Esophagus squamous epithelium (tissue), 5 donors: ENCODE measurements around the gene PPT2. TPM values are rescaled to one million over a fixed set of nuclear protein-coding genes. Genes with fewer than 3 reads are reported as not detected.
"Not testable (repeated sequence)": the region's sequence is repeated elsewhere in the genome, so short reads cannot be mapped to it uniquely, and the experiment has no call there.

Source experiments
- DNase-seq: peaks from one replicate; lab custom pipeline; 2025; lab: John Stamatoyannopoulos, UW
- H3K27ac ChIP-seq, 4 donors: fragments of 200-600 bp; sonication (generic); one replicate each; pipeline ENCODE4 v1.5.1; 2016 to 2019; ENCODE audit warnings: mild to moderate bottlenecking in 1 of 4
- H3K27me3 ChIP-seq, 4 donors: fragments of 200-600 bp; sonication (generic); 1 replicate in 3 of 4; 2 replicates in 1 of 4; pipeline versions ENCODE4 v1.5.1 to v1.6.0; 2017 to 2021; ENCODE audit warnings: antibody characterized with exemption in 1 of 4
- H3K36me3 ChIP-seq, 3 donors: fragments of 200-600 bp; sonication (generic); one replicate each; pipeline ENCODE4 v1.5.1; 2016 to 2019
- H3K4me1 ChIP-seq, 3 donors: fragments of 200-600 bp; sonication (generic); one replicate each; pipeline ENCODE4 v1.5.1; 2017 to 2019
- H3K4me3 ChIP-seq, 4 donors: fragments of 200-600 bp; sonication (generic); 1 replicate in 3 of 4; 2 replicates in 1 of 4; pipeline ENCODE4 v1.5.1; 2016 to 2019; ENCODE audit warnings: mild to moderate bottlenecking in 2 of 4, moderate library complexity in 1 of 4
- H3K9me3 ChIP-seq, 3 donors: fragments of 200-600 bp; sonication (generic); one replicate each; pipeline ENCODE4 v1.5.1; 2016 to 2019
- POLR2A ChIP-seq, 4 donors: fragments of 450-650 bp; IDR thresholded peaks; one replicate each; pipeline ENCODE4 v1.6.1; 2017; ENCODE audit warnings: antibody characterized with exemption in 4 of 4, mild to moderate bottlenecking in 4 of 4, moderate library complexity in 3 of 4
- WGBS, 2 donors: methylation state at CpG; one replicate each; pipeline ENCODE4 v1.1.5; 2018; 5-methylcytosine and 5-hydroxymethylcytosine counted together
- intact Hi-C: fragments of 100-400 bp; cut with DNase I; formaldehyde crosslinking; loops from one replicate; pipeline ENCODE4 v1.15.0; 2022
- total RNA-seq, 4 donors: library from RNA; depleted of rRNA; stranded (reverse); fragments of >200 nt; gene quantifications; one replicate each; pipeline ENCODE4 v1.1.0, GENCODE V29; 2016
- TF ChIP-seq, protein P1 (sequence below), 6 experiments: fragments of 450-650 bp in 4 of 6; fragments of 200-600 bp in 2 of 6; sonication (generic) in 2 of 6; IDR thresholded peaks; one replicate each; pipeline ENCODE4 v1.5.1; 2016 to 2019; ENCODE audit warnings: antibody characterized with exemption in 6 of 6, mild to moderate bottlenecking in 4 of 6, moderate library complexity in 4 of 6
- donor health status: DM: yes; HTN: yes; CAD: no.

PPT2 gene
- total RNA-seq, 4 donors from 2014 or later, result 17.3 to 133 (median 23.7) TPM

- TF ChIP-seq POLR2A (IDR thresholded peaks at IDR 0.05), result no peak
- TF ChIP-seq, protein P1, sequence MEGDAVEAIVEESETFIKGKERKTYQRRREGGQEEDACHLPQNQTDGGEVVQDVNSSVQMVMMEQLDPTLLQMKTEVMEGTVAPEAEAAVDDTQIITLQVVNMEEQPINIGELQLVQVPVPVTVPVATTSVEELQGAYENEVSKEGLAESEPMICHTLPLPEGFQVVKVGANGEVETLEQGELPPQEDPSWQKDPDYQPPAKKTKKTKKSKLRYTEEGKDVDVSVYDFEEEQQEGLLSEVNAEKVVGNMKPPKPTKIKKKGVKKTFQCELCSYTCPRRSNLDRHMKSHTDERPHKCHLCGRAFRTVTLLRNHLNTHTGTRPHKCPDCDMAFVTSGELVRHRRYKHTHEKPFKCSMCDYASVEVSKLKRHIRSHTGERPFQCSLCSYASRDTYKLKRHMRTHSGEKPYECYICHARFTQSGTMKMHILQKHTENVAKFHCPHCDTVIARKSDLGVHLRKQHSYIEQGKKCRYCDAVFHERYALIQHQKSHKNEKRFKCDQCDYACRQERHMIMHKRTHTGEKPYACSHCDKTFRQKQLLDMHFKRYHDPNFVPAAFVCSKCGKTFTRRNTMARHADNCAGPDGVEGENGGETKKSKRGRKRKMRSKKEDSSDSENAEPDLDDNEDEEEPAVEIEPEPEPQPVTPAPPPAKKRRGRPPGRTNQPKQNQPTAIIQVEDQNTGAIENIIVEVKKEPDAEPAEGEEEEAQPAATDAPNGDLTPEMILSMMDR (IDR thresholded peaks at IDR 0.05), result no peak
- no peak for DNase-seq
- Histone ChIP-seq H3K36me3 (peaks cover 9 to 46% (median 19%) of the 10 kb centered on the region in 3 donors), H3K4me1 (peaks cover 19 to 78% (median 37%) of the 10 kb centered on the region in 3 donors), H3K4me3 (no peak overlapping the region), H3K27ac (peak overlapping the region; percentile 64 to 99 (median 98)), H3K27me3 (no peaks in the 10 kb centered on the region), H3K9me3 (no peaks in the 10 kb centered on the region)
- intact Hi-C loops, result no loop called here
- WGBS, 2 donors, result 60% methylated on average over 10 to 12 of the region's 12 CpGs
Measured at GRCh38 chr6:32187009-32187709, 33.2 kb downstream of the PPT2 start.

GRCh38 chr6:32187725-32188380 is 33.9 kb downstream of the PPT2 start:
- H3K9me3 ChIP-seq, intact Hi-C loops, DNase-seq, H3K27me3 ChIP-seq: not testable (repeated sequence)
- H3K36me3 ChIP-seq, result peaks cover 9 to 39% (median 19%) of the 10 kb centered on the region in 3 donors
- peak overlapping the region in 3 of 4 donors; percentile 86 to 93 (median 88) for H3K4me3 ChIP-seq
- H3K27ac ChIP-seq, result peak overlapping the region; percentile 95 to 99 (median 98)
- H3K4me1 ChIP-seq, result peaks cover 22 to 78% (median 42%) of the 10 kb centered on the region in 3 donors
- 80 to 86% methylated on average over 3 to 14 of the region's 18 CpGs for WGBS, 2 donors

DNA sequence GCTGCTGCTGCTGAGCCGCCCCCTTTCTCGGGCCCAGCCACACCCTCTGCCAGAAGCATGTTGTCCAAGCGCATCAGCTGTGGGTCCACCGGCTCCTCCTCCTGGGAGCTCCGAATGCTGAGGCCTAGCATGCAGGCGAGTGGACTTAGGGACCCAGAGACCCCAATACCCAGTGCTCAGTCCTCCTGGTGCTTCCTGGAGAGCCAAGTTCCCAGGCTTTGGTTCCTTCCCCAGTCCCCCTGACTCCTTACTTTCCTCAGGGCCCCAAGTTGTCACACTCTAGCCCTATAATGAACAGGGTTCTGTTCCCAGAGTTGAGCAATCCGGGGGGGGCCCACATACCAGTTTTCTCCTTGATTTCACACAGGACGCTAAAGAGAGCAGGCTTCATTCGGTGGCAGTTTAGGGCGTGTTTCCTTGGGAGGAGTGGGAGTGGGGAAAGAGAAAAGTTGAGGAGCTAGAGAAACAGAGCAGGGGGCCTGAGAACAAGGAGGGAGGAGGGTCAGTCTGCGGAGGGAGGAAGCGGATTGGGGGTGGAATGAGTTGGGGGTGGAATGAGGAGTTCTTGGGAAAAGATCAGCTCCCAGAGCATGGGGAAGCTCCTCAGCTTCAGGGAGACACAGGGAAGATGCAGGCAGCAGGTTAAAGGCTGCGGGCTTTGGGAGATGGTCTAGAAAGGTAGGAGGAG is 34.6 kb downstream of the PPT2 start:
- no peak for TF ChIP-seq POLR2A (IDR thresholded peaks at IDR 0.05)
- TF ChIP-seq, protein P1 (IDR thresholded peaks at IDR 0.05), result no peak
- H3K27ac ChIP-seq, result peak overlapping the region; percentile 95 to 99 (median 98)
- peaks cover 22 to 85% (median 42%) of the 10 kb centered on the region in 3 donors for H3K4me1 ChIP-seq
- peak overlapping the region; percentile 69 to 93 (median 87) for H3K4me3 ChIP-seq
- 17 to 19% methylated on average over 8 to 9 of the region's 13 CpGs for WGBS, 2 donors
- intact Hi-C loops, result no loop called here
- H3K36me3 ChIP-seq, result peaks cover 9 to 32% (median 16%) of the 10 kb centered on the region in 3 donors
- H3K27me3 ChIP-seq, result no peaks in the 10 kb centered on the region
- DNase-seq, result no peak
- no peaks in the 10 kb centered on the region for H3K9me3 ChIP-seq

DNA sequence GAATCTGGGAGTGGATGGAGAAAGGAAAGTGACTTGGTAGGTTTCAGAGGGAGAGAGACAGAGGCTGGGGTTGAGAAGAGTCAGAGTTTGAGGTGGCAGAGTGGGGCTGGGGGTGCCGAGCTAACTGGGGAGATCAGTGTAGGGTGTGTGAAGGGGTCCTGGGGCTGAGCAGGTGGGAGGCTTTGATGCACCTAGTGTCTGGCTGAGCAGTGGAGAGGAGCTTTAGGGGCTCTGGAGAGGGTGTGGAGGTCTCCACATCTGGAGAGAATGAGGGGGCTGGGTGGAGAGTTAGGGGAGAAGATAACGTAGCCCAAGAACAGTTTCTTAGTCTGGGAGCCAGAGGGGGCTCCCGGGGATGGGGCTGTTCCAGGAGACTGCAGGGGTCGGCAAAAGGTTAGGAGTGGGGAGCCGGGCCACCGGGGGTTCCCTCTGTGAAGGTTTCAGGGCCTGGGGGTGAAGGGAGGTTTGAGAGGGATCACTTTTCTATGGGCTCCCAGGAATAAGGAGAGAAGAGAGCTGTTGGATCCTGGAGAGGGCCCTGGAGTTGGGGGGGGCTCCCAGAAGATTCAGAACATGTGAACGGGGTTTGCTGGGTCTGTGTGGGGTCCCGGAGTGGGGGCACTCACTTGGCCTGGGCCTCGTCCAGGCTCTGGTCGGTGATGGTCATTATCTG is 35.3 kb downstream of the PPT2 start:
- H3K27ac ChIP-seq, result peak overlapping the region; percentile 95 to 99 (median 98)
- DNase-seq, result no peak
- peaks cover 22 to 88% (median 44%) of the 10 kb centered on the region in 3 donors for H3K4me1 ChIP-seq
- no peak for TF ChIP-seq POLR2A (IDR thresholded peaks at IDR 0.05)
- TF ChIP-seq, protein P1 (IDR thresholded peaks at IDR 0.05), result no peak
- no peaks in the 10 kb centered on the region for H3K9me3 ChIP-seq
- peak overlapping the region; percentile 69 to 93 (median 87) for H3K4me3 ChIP-seq
- peaks cover 9 to 25% (median 13%) of the 10 kb centered on the region in 3 donors for H3K36me3 ChIP-seq
- WGBS, 2 donors, result 1 to 4% methylated on average over 9 to 10 of the region's 10 CpGs
- H3K27me3 ChIP-seq, result no peaks in the 10 kb centered on the region
- intact Hi-C loops, result no loop called here

DNA sequence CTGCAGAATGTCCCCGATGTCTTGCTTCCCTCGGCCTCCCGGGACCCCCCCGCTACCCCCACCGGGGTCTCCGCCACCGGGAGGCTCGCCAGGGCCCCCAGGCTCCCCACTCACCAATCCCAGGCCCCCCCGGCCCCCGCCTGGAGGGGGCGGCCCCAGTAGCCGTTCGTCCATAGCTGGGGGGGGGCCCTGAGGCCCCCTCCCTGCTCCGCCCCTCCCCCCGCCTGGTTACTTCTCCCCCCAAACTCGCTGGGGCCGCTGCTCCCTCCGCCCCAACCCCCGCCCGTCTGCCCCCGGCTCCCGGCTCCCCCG is 35.8 kb downstream of the PPT2 start:
- H3K9me3 ChIP-seq, result no peaks in the 10 kb centered on the region
- intact Hi-C loops, result no loop called here
- H3K36me3 ChIP-seq, result peaks cover 9 to 25% (median 13%) of the 10 kb centered on the region in 3 donors
- DNase-seq, result no peak
- H3K4me3 ChIP-seq, result peak overlapping the region; percentile 69 to 93 (median 87)
- TF ChIP-seq, protein P1 (IDR thresholded peaks at IDR 0.05), result no peak
- no peak for TF ChIP-seq POLR2A (IDR thresholded peaks at IDR 0.05)
- H3K27me3 ChIP-seq, result no peaks in the 10 kb centered on the region
- H3K4me1 ChIP-seq, result peaks cover 22 to 92% (median 49%) of the 10 kb centered on the region in 3 donors
- no CpG with 5 or more reads among the region's 23 CpGs for WGBS, 2 donors
- peak overlapping the region; percentile 95 to 99 (median 98) for H3K27ac ChIP-seq
